Measurements from ENCODE around the gene RSU1. TPM values are rescaled to one million over a fixed set of nuclear protein-coding genes. Genes with fewer than 3 reads are reported as not detected.
"Not testable (repeated sequence)": the region's sequence is repeated elsewhere in the genome, so short reads cannot be mapped to it uniquely, and the experiment has no call there.

RSU1 gene
- total and polyA plus RNA-seq, 12 donors: 25.5 to 74.2 (median 48.3) TPM

DNA sequence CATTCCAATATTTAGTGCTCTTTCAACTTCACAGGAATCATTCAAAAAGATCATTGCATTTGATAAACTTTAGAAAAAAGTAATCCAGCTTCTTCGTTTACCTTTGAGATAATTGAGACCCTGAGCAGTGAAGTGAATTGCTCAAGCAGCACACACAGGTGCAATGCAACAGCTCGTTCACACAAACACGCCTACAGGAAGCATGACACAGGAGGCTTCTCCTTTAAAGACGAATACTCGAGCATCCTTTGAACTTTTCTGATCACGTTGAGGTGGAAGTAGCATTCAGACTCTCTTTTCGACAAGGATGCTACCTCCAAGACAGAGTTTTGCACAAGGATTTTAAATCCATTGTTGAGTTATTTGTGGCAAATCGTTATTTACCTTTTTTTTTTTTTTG lies 18.0 kb upstream of the RSU1 start:
- Histone ChIP-seq H3K36me3 (no peaks in the 10 kb centered on the region), H3K4me3 (no peak overlapping the region), H3K27me3 (no peaks in the 10 kb centered on the region), H3K9me3 (no peaks in the 10 kb centered on the region), H3K4me1 (peaks cover 0 to 18% (median 11%) of the 10 kb centered on the region in 9 donors), H3K27ac (no peak overlapping the region)
- 84 to 88% methylated on average over 8 of the region's 8 CpGs for WGBS, 2 donors
- intact Hi-C loops (cut with DNase I): no loop called here
- TF ChIP-seq, protein P1, sequence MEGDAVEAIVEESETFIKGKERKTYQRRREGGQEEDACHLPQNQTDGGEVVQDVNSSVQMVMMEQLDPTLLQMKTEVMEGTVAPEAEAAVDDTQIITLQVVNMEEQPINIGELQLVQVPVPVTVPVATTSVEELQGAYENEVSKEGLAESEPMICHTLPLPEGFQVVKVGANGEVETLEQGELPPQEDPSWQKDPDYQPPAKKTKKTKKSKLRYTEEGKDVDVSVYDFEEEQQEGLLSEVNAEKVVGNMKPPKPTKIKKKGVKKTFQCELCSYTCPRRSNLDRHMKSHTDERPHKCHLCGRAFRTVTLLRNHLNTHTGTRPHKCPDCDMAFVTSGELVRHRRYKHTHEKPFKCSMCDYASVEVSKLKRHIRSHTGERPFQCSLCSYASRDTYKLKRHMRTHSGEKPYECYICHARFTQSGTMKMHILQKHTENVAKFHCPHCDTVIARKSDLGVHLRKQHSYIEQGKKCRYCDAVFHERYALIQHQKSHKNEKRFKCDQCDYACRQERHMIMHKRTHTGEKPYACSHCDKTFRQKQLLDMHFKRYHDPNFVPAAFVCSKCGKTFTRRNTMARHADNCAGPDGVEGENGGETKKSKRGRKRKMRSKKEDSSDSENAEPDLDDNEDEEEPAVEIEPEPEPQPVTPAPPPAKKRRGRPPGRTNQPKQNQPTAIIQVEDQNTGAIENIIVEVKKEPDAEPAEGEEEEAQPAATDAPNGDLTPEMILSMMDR (IDR thresholded peaks at IDR 0.05): no peak
- ATAC-seq: no peak
- no peak for DNase-seq

DNA sequence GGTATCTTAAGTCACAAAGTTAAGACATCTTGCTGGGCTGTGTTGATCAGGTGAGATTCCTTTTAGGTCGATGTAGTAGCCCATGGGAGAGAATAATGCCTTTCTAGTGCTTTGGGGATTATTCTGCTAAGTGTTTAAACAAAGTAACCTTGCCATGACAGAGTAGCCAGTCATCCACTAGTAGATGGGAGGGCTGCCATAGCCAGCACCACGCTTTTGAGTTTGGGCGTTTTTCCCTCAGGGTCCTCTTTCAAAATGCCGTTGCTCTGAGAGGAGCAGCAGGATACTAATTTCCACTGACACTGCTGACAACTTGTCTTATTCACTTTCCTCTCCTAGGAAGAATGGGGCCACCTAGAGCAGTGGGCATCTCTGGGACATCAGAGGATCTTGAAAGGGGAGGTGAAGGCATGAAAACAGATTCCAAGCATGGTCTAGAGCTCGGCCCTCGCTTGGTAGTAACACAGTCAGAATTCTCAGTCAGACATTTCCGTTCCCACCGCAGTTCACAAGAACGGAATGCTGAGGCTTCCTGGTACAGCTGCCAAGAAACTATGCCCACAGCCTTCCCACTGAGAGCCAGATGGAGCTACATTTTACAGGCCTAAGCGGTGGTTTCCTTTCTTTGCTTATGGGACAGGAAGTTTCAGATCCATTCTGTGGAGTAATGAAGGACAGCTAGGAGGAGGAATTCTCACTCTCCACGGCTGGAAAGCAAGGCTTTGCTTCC lies 15.3 kb upstream of the RSU1 start:
- TF ChIP-seq, protein P1 (IDR thresholded peaks at IDR 0.05): peak in 2 of 9 donors; percentile 8 to 14
- H3K36me3 ChIP-seq: no peaks in the 10 kb centered on the region
- no peaks in the 10 kb centered on the region for H3K27me3 ChIP-seq

DNA sequence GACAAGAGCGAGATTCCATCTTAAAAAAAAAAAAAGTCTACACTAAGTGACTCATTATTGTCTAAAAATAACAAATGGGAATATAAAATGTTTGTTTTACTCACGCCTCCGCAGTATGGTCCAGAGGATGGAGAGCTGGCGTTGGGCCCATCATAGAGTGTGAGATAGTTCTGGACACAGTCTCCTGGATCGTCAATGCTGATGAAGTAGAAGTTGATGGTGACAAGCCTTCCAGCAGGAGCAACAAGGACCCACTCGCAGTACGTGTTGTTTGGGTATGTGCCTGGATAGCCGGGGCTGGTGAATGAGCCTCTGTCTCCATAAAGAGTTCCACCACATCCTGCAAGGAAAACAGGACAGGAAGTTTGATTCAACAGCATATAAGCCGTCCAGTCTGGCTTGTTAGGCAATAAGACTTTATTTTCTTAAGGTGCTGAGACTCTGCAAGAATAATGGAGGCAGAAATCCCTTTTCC lies 11.5 kb upstream of the RSU1 start:
- DNase-seq: peak in 1 of 2 donors; percentile 67
- no peaks in the 10 kb centered on the region for H3K36me3 ChIP-seq
- peaks cover 0 to 42% (median 22%) of the 10 kb centered on the region in 9 donors for H3K4me1 ChIP-seq
- intact Hi-C loops (cut with DNase I): loop anchor here in 4 of 10 donors (5.0 kb wide), 2 partner anchors 429 to 604 kb away; no protein-coding TSS in a partner anchor
- TF ChIP-seq, protein P1 (IDR thresholded peaks at IDR 0.05): no peak
- 29 to 43% methylated on average over 9 of the region's 9 CpGs for WGBS, 2 donors
- no peaks in the 10 kb centered on the region for H3K9me3 ChIP-seq
- no peaks in the 10 kb centered on the region for H3K27me3 ChIP-seq
- H3K4me3 ChIP-seq: peak overlapping the region in 2 of 10 donors; percentile 14 to 17
- ATAC-seq: peak; percentile 42 to 82 (median 74)
- peak overlapping the region; percentile 12 to 75 (median 40) for H3K27ac ChIP-seq

More for the DNA sequence above, 15.3 kb upstream of the RSU1 start:
- DNase-seq (peak in 1 of 2 donors; percentile 30), ATAC-seq (peak; percentile 20 to 66 (median 52))
- 47 to 52% methylated on average over 11 of the region's 11 CpGs for WGBS, 2 donors
- no peaks in the 10 kb centered on the region for H3K9me3 ChIP-seq
- peak overlapping the region in 8 of 10 donors; percentile 37 to 86 (median 72) for H3K27ac ChIP-seq
- peaks cover 0 to 40% (median 22%) of the 10 kb centered on the region in 9 donors for H3K4me1 ChIP-seq
- H3K4me3 ChIP-seq: no peak overlapping the region
- intact Hi-C loops (cut with DNase I): no loop called here

DNA sequence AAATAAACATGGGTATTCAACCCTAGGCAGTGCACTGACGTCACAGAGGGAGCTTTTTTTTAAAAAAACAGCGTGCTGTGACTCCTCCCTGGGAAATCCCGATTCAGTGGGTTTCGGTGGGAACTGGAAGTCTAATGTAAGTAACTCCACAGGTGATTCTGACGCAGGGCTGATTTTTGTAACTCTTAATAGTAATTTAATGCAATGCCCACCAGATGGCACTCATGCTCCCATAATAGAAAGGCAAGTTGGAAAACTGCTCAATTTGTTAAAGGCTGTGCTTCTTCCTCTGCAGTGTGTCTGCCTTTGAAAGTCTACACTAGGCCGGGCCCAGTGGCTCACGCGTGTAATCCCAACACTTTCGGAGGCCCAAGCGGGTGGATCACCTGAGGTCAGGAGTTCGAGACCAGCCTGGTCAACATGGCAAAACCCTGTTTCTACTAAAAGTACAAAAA lies 10.9 kb upstream of the RSU1 start:
- TF ChIP-seq, protein P1 (IDR thresholded peaks at IDR 0.05): peak; percentile 51 to 76 (median 70)
- intact Hi-C loops (cut with DNase I): loop anchor here in 4 of 10 donors (5.0 kb wide), 2 partner anchors 429 to 604 kb away; no protein-coding TSS in a partner anchor
- DNase-seq: peak; percentile 23 to 75
- Histone ChIP-seq H3K36me3 (no peaks in the 10 kb centered on the region), H3K27ac (peak overlapping the region in 9 of 10 donors; percentile 19 to 75 (median 40)), H3K9me3 (peaks cover 0 to 3% (median 0%) of the 10 kb centered on the region in 11 donors), H3K4me3 (peak overlapping the region in 3 of 10 donors; percentile 5 to 17 (median 14)), H3K4me1 (peaks cover 0 to 41% (median 22%) of the 10 kb centered on the region in 9 donors), H3K27me3 (no peaks in the 10 kb centered on the region)
- peak; percentile 72 to 90 (median 84) for ATAC-seq
- WGBS, 2 donors: 11 to 14% methylated on average over 11 of the region's 11 CpGs

DNA sequence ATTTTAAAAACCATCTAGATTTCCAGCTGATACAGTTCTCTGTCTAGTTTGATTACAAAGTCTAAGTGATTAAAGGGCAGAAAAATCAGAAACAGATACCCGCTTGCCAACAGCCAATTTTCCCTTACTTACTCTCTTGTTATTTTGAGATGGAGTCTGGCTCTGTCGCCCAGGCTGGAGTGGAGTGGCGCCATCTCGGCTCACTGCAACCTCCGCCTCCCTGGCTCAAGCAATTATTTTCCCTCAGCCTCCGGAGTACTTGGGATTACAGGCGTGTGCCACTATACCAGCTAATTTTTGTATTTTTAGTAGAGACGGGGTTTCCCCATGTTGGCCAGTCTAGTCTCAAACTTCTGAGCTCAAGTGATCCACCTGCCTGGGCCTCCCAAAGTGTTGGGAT lies 10.2 kb upstream of the RSU1 start:
- H3K36me3 ChIP-seq, H3K9me3 ChIP-seq, H3K27me3 ChIP-seq, DNase-seq: not testable (repeated sequence)
- 53 to 59% methylated on average over 8 of the region's 8 CpGs for whole genome bisulfite sequencing, 2 donors
- peak overlapping the region in 2 of 10 donors; percentile 5 to 17 for H3K4me3 ChIP-seq
- peak overlapping the region in 1 of 10 donors; percentile 67 for H3K27ac ChIP-seq
- peak in 2 of 8 donors; percentile 31 to 35 for ATAC-seq
- peaks cover 0 to 35% (median 16%) of the 10 kb centered on the region in 9 donors for H3K4me1 ChIP-seq
- intact Hi-C loops (cut with DNase I): loop anchor here in 4 of 10 donors (5.0 kb wide), 2 partner anchors 430 to 605 kb away; no protein-coding TSS in a partner anchor
